ENCODE measurements around the gene TTLL7.

Gene TTLL7

DNA sequence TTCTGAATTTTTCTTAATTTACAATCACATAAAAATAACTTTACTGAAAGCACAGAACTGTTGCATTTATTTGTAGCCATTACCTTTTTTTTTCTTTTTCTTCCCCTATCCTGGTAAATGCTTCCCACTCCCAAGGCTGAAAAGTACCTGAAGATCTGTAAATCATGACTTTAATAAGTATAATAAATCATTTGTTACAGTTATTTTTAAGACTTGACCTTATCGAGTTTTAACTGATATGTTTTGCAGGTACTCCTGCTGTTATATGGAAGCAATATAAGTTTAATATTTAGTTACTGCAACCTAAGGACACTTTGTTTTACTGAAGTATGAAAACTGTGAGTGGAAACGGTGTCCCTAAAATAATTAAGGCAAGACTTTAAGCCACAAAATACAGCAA is 142.6 kb downstream of the TTLL7 start:
- no peak overlapping the region for H3K27ac ChIP-seq (ENCODE audit: low read depth in 2 of 2, low read length in 2 of 2)
- H3K9ac ChIP-seq (ENCODE audit: low read depth in 1 of 2, low read length in 2 of 2), result no peak overlapping the region
- no peaks in the 10 kb centered on the region for H3K27me3 ChIP-seq (ENCODE audit: control insufficient read depth in 2 of 2, insufficient read depth in 2 of 2, low read length in 2 of 2)
- H3K4me1 ChIP-seq (ENCODE audit: control insufficient read depth in 2 of 2, insufficient read depth in 2 of 2, low read length in 2 of 2), result peaks cover 0 to 2% of the 10 kb centered on the region in 2 donors
- H3K36me3 ChIP-seq (ENCODE audit: control insufficient read depth in 2 of 2, insufficient read depth in 2 of 2, low read length in 2 of 2), result no peaks in the 10 kb centered on the region
- H3K9me3 ChIP-seq (ENCODE audit: control insufficient read depth in 2 of 2, low read length in 2 of 2), result no peaks in the 10 kb centered on the region
- H3K4me3 ChIP-seq (ENCODE audit: low read length in 2 of 2), result no peak overlapping the region

DNA sequence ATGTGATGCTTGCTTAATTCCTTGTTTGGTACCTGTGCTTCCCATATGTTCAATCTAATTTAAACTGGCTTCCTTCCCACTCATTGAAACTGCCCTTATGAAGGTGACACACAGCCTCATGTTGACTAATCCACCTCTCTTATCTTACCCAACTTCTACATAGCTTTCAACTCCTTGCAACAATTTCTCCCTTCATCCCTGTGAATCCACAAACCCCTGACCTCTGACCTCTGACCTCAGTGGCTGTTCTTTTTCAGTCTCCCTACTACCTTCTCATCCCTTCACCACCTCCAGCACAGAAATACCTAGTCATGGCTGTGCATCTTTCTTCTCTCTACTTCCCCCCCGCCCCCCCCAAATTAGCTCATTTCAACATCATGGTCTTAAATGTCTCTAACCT is 144.5 kb downstream of the TTLL7 start:
- H3K36me3 ChIP-seq (ENCODE audit: control insufficient read depth in 2 of 2, insufficient read depth in 2 of 2, low read length in 2 of 2), result no peaks in the 10 kb centered on the region
- no peak overlapping the region for H3K27ac ChIP-seq (ENCODE audit: low read depth in 2 of 2, low read length in 2 of 2)
- no peaks in the 10 kb centered on the region for H3K27me3 ChIP-seq (ENCODE audit: control insufficient read depth in 2 of 2, insufficient read depth in 2 of 2, low read length in 2 of 2)
- no peak overlapping the region for H3K4me3 ChIP-seq (ENCODE audit: low read length in 2 of 2)
- no peaks in the 10 kb centered on the region for H3K9me3 ChIP-seq (ENCODE audit: control insufficient read depth in 2 of 2, low read length in 2 of 2)
- no peaks in the 10 kb centered on the region for H3K4me1 ChIP-seq (ENCODE audit: control insufficient read depth in 2 of 2, insufficient read depth in 2 of 2, low read length in 2 of 2)
- no peak overlapping the region for H3K9ac ChIP-seq (ENCODE audit: low read depth in 1 of 2, low read length in 2 of 2)

DNA sequence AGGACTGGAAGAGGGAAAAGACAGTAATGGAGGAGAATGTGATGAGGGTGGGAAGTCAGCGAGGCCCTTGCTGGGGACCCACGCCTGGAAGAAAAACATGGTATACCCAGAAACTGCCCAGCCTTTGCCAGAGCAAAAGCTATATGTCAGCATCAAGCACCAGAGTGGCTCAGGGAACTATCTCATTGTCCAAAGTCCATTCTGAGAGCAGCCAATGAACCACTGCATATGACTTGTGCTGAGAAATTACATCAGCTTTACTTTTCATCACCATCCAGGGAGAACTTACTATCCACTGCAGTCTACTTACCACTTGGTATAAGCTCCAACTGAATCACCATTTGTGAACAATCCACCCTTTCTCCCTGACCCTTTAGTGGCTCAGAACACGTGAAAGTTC is 148.1 kb downstream of the TTLL7 start:
- H3K27me3 ChIP-seq (ENCODE audit: control insufficient read depth in 2 of 2, insufficient read depth in 2 of 2, low read length in 2 of 2), result no peaks in the 10 kb centered on the region
- no peaks in the 10 kb centered on the region for H3K9me3 ChIP-seq (ENCODE audit: control insufficient read depth in 2 of 2, low read length in 2 of 2)
- H3K9ac ChIP-seq (ENCODE audit: low read depth in 1 of 2, low read length in 2 of 2), result no peak overlapping the region
- no peaks in the 10 kb centered on the region for H3K4me1 ChIP-seq (ENCODE audit: control insufficient read depth in 2 of 2, insufficient read depth in 2 of 2, low read length in 2 of 2)
- no peaks in the 10 kb centered on the region for H3K36me3 ChIP-seq (ENCODE audit: control insufficient read depth in 2 of 2, insufficient read depth in 2 of 2, low read length in 2 of 2)
- H3K27ac ChIP-seq (ENCODE audit: low read depth in 2 of 2, low read length in 2 of 2), result no peak overlapping the region
- no peak overlapping the region for H3K4me3 ChIP-seq (ENCODE audit: low read length in 2 of 2)

DNA sequence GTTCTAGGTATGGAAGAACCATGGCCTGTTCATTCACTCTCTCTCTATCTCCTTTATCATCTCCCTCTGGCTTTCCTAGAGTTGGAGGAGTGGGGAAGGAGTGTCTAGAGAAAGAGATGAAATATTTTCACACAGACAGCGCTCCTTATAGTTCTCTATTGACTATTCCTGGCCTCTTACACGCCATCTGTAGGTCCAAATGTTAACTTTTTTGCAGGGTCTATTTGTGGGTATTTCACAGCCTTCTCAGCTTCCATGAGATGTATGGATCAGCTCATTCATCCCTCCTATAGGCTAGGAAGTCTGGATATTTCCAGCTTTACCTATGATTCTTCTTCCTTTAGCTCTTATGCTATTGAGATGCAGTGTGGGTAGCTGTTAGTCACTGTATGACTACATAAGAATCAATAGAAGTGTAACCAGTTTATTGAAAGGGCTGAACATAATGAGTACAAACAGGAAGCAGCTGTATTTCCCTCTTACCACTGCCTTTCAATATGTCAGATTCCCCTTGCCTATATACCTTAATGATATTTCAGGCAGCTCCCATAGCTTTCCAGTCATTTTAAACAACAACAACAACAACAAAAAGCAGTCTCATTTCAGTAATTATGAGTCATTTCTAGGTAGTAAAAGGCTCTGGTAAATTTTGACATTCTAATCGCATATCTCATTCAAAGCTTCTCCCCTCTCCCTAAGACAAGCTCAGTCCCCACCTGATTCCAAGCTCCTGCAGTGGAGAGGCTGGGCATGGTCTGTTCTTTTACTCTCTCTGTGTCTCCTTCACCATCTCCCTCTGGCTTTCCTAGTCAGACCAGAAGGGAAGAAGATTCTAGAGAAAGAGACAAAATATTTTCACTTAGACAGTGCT is 149.5 kb downstream of the TTLL7 start:
- no peak overlapping the region for H3K4me3 ChIP-seq (ENCODE audit: low read length in 2 of 2)
- H3K9me3 ChIP-seq (ENCODE audit: control insufficient read depth in 2 of 2, low read length in 2 of 2), result no peaks in the 10 kb centered on the region
- no peaks in the 10 kb centered on the region for H3K4me1 ChIP-seq (ENCODE audit: control insufficient read depth in 2 of 2, insufficient read depth in 2 of 2, low read length in 2 of 2)
- H3K9ac ChIP-seq (ENCODE audit: low read depth in 1 of 2, low read length in 2 of 2), result no peak overlapping the region
- H3K27me3 ChIP-seq (ENCODE audit: control insufficient read depth in 2 of 2, insufficient read depth in 2 of 2, low read length in 2 of 2), result no peaks in the 10 kb centered on the region
- no peak overlapping the region for H3K27ac ChIP-seq (ENCODE audit: low read depth in 2 of 2, low read length in 2 of 2)
- no peaks in the 10 kb centered on the region for H3K36me3 ChIP-seq (ENCODE audit: control insufficient read depth in 2 of 2, insufficient read depth in 2 of 2, low read length in 2 of 2)

DNA sequence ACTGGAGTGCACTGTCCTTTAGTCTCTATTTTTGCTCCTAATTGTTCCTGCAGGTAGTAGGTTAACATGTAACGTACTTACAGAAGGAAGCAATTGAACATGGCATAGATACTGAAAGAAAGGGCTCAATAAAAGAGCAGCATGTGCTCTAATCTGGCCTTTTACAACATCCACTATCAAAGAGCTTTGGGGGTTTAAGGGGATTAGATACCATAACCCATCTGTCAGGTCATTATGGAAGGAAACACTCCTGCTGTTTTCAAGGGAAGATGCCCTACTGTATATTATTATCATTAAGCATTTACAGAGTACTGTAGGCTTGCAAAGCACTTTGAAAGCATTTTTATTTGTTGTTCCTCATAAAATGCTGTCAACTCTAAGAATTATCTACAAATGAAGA is 152.8 kb downstream of the TTLL7 start:
- H3K27ac ChIP-seq (ENCODE audit: low read depth in 2 of 2, low read length in 2 of 2), result no peak overlapping the region
- H3K9me3 ChIP-seq (ENCODE audit: control insufficient read depth in 2 of 2, low read length in 2 of 2), result no peaks in the 10 kb centered on the region
- no peak overlapping the region for H3K4me3 ChIP-seq (ENCODE audit: low read length in 2 of 2)
- H3K27me3 ChIP-seq (ENCODE audit: control insufficient read depth in 2 of 2, insufficient read depth in 2 of 2, low read length in 2 of 2), result no peaks in the 10 kb centered on the region
- H3K9ac ChIP-seq (ENCODE audit: low read depth in 1 of 2, low read length in 2 of 2), result no peak overlapping the region
- no peaks in the 10 kb centered on the region for H3K4me1 ChIP-seq (ENCODE audit: control insufficient read depth in 2 of 2, insufficient read depth in 2 of 2, low read length in 2 of 2)
- H3K36me3 ChIP-seq (ENCODE audit: control insufficient read depth in 2 of 2, insufficient read depth in 2 of 2, low read length in 2 of 2), result no peaks in the 10 kb centered on the region

DNA sequence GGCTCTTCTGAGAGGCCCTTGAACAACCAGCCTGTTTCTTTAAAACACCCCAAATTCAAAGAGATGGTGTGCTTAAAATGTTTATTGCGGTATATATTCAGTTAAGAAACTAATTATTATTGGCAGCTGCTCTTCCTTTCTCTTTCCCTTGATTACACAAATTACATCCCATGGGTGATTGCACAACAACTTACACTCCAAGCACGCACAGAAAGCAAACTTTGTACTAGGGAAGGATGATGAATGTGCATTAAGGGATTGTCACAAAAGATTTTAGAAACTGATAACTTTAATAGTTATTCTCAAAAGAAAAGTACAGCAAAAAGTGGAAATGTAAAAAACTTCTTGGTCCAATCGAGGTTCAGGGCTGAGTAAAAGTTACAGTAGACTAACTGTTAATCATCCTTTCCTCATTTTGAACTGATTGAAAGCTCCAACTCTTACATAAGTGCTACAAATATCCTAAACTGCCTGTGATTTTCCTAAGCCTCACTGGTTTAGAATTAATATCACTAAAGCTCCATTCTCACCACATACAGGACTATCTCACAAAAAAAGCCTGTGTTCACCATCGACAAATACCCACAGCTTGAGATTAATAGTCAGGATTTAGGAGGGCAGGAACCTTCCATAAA is 153.4 kb downstream of the TTLL7 start:
- no peaks in the 10 kb centered on the region for H3K27me3 ChIP-seq (ENCODE audit: control insufficient read depth in 2 of 2, insufficient read depth in 2 of 2, low read length in 2 of 2)
- H3K27ac ChIP-seq (ENCODE audit: low read depth in 2 of 2, low read length in 2 of 2), result no peak overlapping the region
- no peak overlapping the region for H3K4me3 ChIP-seq (ENCODE audit: low read length in 2 of 2)
- no peak overlapping the region for H3K9ac ChIP-seq (ENCODE audit: low read depth in 1 of 2, low read length in 2 of 2)
- no peaks in the 10 kb centered on the region for H3K9me3 ChIP-seq (ENCODE audit: control insufficient read depth in 2 of 2, low read length in 2 of 2)
- H3K4me1 ChIP-seq (ENCODE audit: control insufficient read depth in 2 of 2, insufficient read depth in 2 of 2, low read length in 2 of 2), result no peaks in the 10 kb centered on the region
- H3K36me3 ChIP-seq (ENCODE audit: control insufficient read depth in 2 of 2, insufficient read depth in 2 of 2, low read length in 2 of 2), result no peaks in the 10 kb centered on the region

DNA sequence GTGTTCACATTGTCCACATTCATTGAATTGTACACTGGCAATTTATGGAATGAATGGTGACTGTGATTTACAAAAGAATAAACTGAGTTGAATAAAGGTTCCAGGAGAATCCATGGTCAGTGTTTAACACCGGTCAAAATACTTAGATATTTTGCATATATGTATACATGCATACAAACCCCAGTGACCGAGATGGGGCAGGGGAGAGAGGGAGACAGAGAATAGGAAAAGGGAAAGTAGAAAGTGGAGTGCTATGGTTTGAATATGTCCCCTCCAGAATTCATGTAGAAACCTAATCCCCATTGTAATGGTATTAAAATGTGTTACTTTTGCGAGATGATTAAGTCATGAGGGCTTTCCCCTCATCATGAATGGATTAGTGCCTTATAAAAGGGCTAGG is 154.4 kb downstream of the TTLL7 start:
- Histone ChIP-seq H3K9ac (ENCODE audit: low read depth in 1 of 2, low read length in 2 of 2) (no peak overlapping the region), H3K9me3 (ENCODE audit: control insufficient read depth in 2 of 2, low read length in 2 of 2) (no peaks in the 10 kb centered on the region), H3K27me3 (ENCODE audit: control insufficient read depth in 2 of 2, insufficient read depth in 2 of 2, low read length in 2 of 2) (no peaks in the 10 kb centered on the region), H3K36me3 (ENCODE audit: control insufficient read depth in 2 of 2, insufficient read depth in 2 of 2, low read length in 2 of 2) (no peaks in the 10 kb centered on the region), H3K4me1 (ENCODE audit: control insufficient read depth in 2 of 2, insufficient read depth in 2 of 2, low read length in 2 of 2) (no peaks in the 10 kb centered on the region), H3K27ac (ENCODE audit: low read depth in 2 of 2, low read length in 2 of 2) (no peak overlapping the region), H3K4me3 (ENCODE audit: low read length in 2 of 2) (no peak overlapping the region)

DNA sequence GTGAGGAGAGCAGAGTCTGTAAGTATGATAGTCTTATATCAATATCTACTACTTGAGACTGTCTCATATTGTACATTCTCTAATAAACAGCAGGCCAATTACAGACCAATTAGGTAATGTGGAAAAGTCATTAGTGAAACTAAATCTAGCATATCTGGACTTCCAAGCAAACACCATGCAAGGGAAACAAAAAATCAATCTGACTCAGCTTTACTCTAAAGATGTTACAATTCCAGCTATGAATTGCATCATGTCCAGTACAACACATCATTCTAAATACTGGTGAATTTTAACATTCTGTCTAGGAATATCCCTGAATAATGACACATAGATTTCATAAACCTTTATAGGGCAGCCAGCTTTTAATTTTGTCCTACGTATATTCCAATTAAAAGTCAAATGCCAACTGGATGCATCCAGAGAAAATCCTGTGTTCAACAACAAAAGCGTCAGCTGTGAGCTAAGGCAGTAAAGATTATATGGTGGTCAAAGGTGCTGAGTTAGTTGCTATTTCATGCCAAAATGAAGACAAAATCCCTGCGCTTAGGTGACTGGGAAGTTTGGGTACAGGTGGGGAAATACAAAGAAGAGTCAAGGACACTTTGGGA is 159.3 kb downstream of the TTLL7 start:
- H3K9me3 ChIP-seq (ENCODE audit: control insufficient read depth in 2 of 2, low read length in 2 of 2), result no peaks in the 10 kb centered on the region
- no peak overlapping the region for H3K4me3 ChIP-seq (ENCODE audit: low read length in 2 of 2)
- H3K36me3 ChIP-seq (ENCODE audit: control insufficient read depth in 2 of 2, insufficient read depth in 2 of 2, low read length in 2 of 2), result no peaks in the 10 kb centered on the region
- no peak overlapping the region for H3K9ac ChIP-seq (ENCODE audit: low read depth in 1 of 2, low read length in 2 of 2)
- H3K27me3 ChIP-seq (ENCODE audit: control insufficient read depth in 2 of 2, insufficient read depth in 2 of 2, low read length in 2 of 2), result no peaks in the 10 kb centered on the region
- H3K27ac ChIP-seq (ENCODE audit: low read depth in 2 of 2, low read length in 2 of 2), result no peak overlapping the region
- H3K4me1 ChIP-seq (ENCODE audit: control insufficient read depth in 2 of 2, insufficient read depth in 2 of 2, low read length in 2 of 2), result no peaks in the 10 kb centered on the region

DNA sequence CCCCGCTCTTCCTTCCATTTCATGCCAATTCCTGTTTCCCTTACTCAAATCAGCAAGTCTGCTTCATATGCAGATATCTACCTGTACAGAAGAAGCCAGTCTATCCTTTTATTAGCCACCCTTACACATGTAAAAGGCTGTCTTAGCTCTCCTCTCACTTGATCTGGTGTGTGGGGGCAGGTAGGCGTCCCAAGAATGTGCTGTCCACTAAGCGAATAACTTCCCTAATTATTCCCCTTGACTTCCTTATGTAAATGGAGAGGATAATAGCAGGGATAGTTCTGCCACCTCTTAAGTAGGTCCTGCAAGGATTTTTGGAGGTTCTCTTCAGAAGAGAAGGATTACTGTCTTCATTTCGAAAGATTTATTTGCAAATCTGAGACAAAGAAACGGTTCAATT is 160.4 kb downstream of the TTLL7 start:
- H3K36me3 ChIP-seq (ENCODE audit: control insufficient read depth in 2 of 2, insufficient read depth in 2 of 2, low read length in 2 of 2), result no peaks in the 10 kb centered on the region
- no peaks in the 10 kb centered on the region for H3K4me1 ChIP-seq (ENCODE audit: control insufficient read depth in 2 of 2, insufficient read depth in 2 of 2, low read length in 2 of 2)
- no peak overlapping the region for H3K4me3 ChIP-seq (ENCODE audit: low read length in 2 of 2)
- H3K27ac ChIP-seq (ENCODE audit: low read depth in 2 of 2, low read length in 2 of 2), result no peak overlapping the region
- H3K27me3 ChIP-seq (ENCODE audit: control insufficient read depth in 2 of 2, insufficient read depth in 2 of 2, low read length in 2 of 2), result no peaks in the 10 kb centered on the region
- no peak overlapping the region for H3K9ac ChIP-seq (ENCODE audit: low read depth in 1 of 2, low read length in 2 of 2)
- no peaks in the 10 kb centered on the region for H3K9me3 ChIP-seq (ENCODE audit: control insufficient read depth in 2 of 2, low read length in 2 of 2)

DNA sequence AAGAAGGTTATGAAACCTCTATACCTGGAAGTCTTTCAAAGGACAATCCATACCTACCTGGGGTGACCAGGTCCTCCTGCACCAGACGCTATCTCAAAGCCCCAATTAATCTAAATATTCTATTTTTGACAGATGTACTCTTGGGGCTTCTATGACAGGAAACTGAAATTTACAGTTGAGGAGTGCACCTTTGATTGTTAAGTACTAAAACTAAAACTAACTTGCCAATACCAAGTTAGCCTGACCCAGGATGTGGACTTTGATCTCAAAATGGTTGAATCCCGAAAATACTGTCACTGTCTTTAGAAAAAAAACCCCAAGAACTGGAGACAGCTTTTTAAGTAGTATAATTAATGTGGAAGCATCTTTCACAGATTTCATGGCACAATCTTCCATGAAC is 162.4 kb downstream of the TTLL7 start:
- Histone ChIP-seq H3K4me3 (ENCODE audit: low read length in 2 of 2) (no peak overlapping the region), H3K36me3 (ENCODE audit: control insufficient read depth in 2 of 2, insufficient read depth in 2 of 2, low read length in 2 of 2) (no peaks in the 10 kb centered on the region), H3K27ac (ENCODE audit: low read depth in 2 of 2, low read length in 2 of 2) (no peak overlapping the region), H3K9me3 (ENCODE audit: control insufficient read depth in 2 of 2, low read length in 2 of 2) (no peaks in the 10 kb centered on the region), H3K9ac (ENCODE audit: low read depth in 1 of 2, low read length in 2 of 2) (no peak overlapping the region), H3K4me1 (ENCODE audit: control insufficient read depth in 2 of 2, insufficient read depth in 2 of 2, low read length in 2 of 2) (no peaks in the 10 kb centered on the region), H3K27me3 (ENCODE audit: control insufficient read depth in 2 of 2, insufficient read depth in 2 of 2, low read length in 2 of 2) (no peaks in the 10 kb centered on the region)

All from mucosa of rectum (tissue), 2 donors.